IPS DF 4.7 (cell line): ENCODE results near the gene PCDHA4.
"Not testable (repeated sequence)": the region's sequence is repeated elsewhere in the genome, so short reads cannot be mapped to it uniquely, and the experiment has no call there.

Experiments used
- DNase-seq: peaks from one replicate; pipeline ENCODE4 v3.0.0-alpha.2; 2013; ENCODE audit warnings: low spot score; ENCODE audit errors: extremely low read depth

PCDHA4 gene

DNA sequence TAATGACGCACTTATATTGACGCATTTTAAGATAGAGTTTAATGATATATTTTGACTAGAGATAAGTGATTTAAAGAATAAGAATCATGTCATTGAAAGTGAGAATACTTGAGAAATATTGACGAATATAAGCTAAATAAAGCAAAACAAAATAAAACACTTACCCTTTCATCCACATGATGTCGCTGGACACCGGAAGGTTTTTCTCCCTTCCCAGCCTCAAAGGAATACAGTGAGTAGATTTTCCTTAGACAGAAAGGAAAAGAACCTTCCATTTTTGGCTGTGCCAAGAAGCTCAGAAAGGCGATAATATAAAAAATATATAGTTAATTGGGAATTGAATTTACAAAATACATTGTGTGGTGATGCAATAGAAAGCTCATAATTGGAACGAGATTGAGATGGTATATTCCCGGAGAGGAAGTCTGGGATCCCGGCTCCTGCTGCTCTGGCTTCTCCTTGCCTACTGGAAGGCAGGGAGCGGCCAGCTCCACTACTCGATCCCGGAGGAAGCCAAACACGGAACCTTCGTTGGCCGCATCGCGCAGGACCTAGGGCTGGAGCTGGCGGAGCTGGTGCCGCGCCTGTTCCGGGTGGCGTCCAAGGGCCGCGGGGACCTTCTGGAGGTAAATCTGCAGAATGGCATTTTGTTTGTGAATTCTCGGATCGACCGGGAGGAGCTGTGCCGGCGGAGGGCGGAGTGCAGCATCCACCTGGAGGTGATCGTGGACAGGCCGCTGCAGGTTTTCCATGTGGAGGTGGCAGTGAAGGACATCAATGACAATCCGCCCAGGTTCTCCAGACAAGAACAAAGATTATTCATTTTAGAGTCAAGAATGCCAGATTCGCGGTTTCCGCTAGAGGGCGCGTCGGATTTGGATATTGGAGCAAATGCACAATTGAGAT lies 14.8 kb downstream of the PCDHA4 start, which contains the start of gene PCDHA5:
Gene PCDHA5, plus strand, starts transcription at position 239 of the 906 bp plus-strand sequence.
- DNase-seq: no peak

DNA sequence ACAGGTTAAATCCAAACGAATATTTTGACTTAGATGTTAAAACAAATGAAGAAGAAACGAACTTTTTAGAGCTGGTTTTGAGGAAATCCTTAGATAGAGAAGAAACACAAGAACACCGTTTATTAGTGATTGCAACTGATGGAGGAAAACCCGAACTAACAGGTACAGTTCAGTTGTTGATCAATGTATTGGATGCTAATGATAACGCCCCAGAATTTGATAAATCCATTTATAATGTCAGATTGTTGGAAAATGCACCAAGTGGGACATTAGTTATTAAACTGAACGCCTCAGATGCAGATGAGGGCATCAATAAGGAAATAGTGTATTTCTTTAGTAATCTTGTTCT lies 15.4 kb downstream of the PCDHA4 start:
- DNase-seq: no peak

- not testable (repeated sequence) for DNase-seq
Observed at GRCh38 chr5:140822969-140823368, 16.1 kb downstream of the PCDHA4 start.

DNA sequence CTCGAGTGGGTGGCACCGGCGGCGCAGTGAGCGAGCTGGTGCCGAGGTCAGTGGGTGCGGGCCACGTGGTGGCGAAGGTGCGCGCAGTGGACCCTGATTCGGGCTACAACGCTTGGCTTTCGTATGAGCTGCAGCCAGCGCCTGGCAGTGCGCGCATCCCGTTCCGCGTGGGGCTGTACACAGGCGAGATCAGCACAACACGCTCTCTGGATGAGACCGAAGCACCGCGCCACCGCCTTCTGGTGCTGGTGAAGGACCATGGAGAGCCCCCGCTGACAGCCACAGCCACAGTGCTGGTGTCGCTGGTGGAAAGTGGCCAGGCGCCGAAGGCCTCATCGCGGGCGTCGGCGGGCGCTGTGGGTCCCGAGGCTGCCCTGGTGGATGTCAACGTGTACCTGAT lies 16.6 kb downstream of the PCDHA4 start:
- no peak for DNase-seq

DNA sequence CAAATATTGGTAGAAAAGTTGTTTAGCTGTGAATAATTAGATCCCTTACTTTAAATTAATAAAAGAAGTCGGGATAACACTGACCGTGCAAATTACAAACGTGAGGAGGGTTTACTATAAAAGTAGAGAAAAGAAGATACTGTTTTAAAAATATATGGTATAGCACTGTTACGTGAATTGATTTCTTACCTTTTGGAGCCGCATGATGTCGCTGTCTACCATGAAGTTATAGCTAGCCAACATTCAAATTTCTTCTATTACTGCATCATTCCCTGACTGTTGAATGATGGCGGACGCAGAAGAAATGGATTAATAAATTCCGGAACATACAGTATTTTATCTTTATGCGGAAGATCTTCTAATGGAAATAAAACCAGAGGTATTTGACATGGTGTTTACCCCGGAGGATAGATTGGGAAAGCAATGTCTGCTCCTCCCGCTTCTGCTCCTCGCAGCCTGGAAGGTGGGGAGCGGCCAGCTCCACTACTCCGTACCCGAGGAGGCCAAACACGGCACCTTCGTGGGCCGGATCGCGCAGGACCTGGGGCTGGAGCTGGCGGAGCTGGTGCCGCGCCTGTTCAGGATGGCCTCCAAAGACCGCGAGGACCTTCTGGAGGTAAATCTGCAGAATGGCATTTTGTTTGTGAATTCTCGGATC lies 21.0 kb downstream of the PCDHA4 start, which contains the start of gene PCDHA6:
Gene PCDHA6, plus strand, starts transcription at position 257 of the 658 bp plus-strand sequence. Its CDS starts 132 bp downstream, at position 389.
- no peak for DNase-seq

GRCh38 chr5:140828362-140828737 lies 21.5 kb downstream of the PCDHA4 start:
- no peak for DNase-seq

GRCh38 chr5:140829511-140830501 lies 22.9 kb downstream of the PCDHA4 start:
- not testable (repeated sequence) for DNase-seq

DNA sequence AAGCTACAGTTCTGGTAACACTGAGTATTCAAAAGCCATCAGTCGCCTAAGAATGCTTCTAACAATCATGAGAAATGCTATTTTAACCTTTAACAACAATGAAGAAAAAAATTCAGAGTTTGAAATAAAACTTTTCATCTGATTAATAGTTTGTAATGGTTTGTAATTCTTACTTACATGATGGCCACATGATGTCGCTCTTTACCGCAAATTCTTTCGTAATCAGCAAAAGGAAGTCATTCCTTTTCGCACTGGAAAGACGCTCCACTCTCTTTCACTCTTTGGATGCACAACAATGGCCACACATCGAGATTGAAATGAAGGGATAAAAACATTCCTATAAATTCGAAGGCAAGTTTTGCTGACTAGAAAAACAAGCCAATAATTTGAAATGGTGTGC lies 27.1 kb downstream of the PCDHA4 start, which contains the start of gene PCDHA7:
Gene PCDHA7, plus strand, starts transcription at position 277 of the 400 bp plus-strand sequence. Its CDS starts 115 bp downstream, at position 392.
- no peak for DNase-seq

GRCh38 chr5:140834439-140835008 lies 27.7 kb downstream of the PCDHA4 start:
- DNase-seq: not testable (repeated sequence)

DNA sequence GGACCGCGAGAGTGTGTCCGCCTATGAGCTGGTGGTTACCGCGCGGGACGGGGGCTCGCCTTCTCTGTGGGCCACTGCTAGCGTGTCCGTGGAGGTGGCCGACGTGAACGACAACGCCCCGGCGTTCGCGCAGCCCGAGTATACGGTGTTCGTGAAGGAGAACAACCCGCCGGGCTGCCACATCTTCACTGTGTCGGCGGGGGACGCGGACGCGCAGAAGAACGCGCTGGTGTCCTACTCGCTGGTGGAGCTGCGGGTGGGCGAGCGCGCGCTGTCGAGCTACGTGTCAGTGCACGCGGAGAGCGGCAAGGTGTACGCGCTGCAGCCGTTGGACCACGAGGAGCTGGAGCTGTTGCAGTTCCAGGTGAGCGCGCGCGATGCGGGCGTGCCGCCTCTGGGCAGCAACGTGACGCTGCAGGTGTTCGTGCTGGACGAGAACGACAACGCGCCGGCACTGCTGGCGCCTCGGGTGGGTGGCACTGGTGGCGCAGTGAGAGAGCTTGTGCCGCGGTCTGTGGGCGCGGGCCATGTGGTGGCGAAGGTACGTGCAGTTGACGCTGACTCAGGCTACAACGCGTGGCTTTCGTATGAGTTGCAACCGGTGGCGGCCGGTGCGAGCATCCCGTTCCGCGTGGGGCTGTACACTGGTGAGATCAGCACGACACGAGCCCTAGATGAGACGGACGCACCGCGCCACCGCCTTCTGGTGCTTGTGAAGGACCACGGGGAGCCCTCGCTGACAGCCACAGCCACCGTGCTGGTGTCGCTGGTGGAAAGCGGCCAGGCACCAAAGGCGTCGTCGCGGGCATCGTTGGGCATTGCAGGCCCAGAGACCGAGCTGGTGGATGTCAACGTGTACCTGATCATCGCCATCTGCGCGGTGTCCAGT lies 29.0 kb downstream of the PCDHA4 start:
- no peak for DNase-seq

DNA sequence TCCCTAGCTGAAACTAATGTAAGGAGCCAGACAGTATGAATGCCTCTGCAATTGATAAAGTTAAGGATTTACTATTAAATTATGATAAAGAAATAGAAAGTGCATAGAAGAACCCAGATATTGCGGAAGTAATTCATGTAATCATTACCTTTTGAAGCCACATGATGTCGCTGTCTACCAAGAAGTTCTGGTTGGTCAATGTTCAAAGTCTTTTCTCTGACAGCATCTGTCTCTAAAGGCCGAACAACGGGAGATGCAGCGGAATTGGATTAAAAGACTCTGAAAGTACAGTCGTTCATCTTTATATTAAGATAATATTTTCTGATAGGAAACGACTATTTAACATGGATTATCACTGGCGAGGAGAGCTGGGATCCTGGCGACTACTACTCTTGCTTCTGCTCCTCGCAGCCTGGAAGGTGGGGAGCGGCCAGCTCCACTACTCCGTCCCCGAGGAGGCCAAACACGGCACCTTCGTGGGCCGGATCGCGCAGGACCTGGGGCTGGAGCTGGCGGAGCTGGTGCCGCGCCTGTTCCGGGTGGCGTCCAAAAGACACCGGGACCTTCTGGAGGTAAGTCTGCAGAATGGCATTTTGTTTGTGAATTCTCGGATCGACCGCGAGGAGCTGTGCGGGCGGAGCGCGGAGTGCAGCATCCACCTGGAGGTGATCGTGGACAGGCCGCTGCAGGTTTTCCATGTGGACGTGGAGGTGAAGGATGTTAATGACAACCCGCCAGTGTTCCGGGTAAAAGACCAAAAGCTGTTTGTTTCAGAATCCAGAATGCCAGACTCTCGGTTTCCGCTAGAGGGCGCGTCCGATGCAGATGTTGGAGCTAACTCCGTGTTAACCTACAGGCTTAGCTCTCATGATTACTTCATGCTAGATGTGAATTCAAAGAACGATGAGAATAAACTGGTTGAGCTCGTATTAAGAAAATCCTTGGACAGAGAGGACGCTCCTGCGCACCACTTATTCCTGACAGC lies 34.4 kb downstream of the PCDHA4 start, which contains the start of gene PCDHA8:
Gene PCDHA8, plus strand, starts transcription at position 210 of the 985 bp plus-strand sequence. Its CDS starts 135 bp downstream, at position 345.
- no peak for DNase-seq

DNA sequence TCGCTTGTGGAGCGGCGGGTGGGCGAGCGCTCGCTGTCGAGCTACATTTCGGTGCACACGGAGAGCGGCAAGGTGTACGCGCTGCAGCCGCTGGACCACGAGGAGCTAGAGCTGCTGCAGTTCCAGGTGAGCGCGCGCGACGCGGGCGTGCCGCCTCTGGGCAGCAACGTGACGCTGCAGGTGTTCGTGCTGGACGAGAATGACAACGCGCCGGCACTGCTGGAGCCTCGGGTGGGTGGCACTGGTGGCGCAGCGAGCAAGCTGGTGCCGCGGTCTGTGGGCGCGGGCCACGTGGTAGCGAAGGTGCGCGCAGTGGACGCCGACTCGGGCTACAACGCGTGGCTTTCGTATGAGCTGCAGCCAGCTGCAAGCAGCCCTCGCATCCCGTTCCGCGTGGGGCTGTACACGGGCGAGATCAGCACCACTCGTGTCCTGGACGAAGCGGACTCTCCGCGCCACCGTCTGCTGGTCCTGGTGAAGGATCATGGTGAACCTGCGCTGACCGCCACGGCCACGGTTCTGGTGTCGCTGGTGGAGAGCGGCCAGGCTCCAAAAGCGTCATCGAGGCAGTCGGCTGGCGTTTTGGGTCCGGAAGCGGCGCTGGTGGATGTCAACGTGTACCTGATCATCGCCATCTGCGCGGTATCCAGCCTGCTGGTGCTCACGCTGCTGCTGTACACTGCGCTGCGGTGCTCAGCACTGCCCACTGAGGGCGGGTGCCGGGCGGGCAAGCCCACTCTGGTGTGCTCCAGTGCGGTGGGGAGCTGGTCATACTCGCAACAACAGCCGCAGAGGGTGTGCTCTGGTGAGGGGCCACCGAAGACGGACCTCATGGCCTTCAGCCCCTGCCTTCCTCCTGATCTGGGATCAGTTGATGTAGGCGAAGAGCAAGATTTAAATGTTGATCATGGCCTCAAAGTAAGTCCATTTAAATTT lies 36.2 kb downstream of the PCDHA4 start:
- no peak for DNase-seq

DNA sequence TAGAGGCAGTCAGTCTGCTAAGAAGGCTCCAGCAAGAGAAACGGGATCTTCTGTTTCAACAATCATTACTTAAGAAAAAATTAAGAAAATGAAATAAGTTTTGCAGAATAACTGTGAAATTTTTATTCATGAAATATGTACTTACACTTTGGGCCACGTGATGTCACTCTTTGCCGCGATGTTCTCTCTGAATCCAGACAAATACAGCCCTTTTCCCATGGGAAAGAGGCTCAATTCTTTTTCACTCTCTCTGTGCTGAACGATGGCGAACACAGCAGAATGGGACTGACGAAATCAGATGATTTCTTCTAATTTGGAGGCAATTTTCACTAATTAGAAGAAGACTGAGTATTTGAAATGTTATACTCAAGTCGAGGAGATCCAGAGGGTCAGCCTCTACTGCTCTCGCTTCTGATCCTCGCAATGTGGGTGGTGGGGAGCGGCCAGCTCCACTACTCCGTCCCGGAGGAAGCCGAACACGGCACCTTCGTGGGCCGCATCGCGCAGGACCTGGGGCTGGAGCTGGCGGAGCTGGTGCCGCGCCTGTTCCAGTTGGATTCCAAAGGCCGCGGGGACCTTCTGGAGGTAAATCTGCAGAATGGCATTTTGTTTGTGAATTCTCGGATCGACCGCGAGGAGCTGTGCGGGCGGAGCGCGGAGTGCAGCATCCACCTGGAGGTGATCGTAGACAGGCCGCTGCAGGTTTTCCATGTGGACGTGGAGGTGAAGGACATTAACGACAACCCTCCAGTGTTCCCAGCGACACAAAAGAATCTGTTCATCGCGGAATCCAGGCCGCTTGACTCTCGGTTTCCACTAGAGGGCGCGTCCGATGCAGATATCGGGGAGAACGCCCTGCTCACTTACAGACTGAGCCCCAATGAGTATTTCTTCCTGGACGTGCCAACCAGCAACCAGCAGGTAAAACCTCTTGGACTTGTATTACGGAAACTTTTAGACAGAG lies 41.6 kb downstream of the PCDHA4 start, which contains the start of gene PCDHA9:
Gene PCDHA9, plus strand, starts transcription at position 244 of the 964 bp plus-strand sequence. Its CDS starts 114 bp downstream, at position 358.
- not testable (repeated sequence) for DNase-seq

- not testable (repeated sequence) for DNase-seq
Observed at GRCh38 chr5:140849831-140850634, 43.2 kb downstream of the PCDHA4 start.
